ENCODE results near the gene DLAT.

DLAT gene

GRCh38 chr11:112103446-112103845 lies 78.2 kb downstream of the DLAT start:
- no peak for TF ChIP-seq CTCF (IDR thresholded peaks at IDR 0.05; ENCODE audit: borderline replicate concordance, insufficient read depth, low read depth, low read length)
- no peak overlapping the region for H3K4me3 ChIP-seq (ENCODE audit: low read depth, low read length)

DNA sequence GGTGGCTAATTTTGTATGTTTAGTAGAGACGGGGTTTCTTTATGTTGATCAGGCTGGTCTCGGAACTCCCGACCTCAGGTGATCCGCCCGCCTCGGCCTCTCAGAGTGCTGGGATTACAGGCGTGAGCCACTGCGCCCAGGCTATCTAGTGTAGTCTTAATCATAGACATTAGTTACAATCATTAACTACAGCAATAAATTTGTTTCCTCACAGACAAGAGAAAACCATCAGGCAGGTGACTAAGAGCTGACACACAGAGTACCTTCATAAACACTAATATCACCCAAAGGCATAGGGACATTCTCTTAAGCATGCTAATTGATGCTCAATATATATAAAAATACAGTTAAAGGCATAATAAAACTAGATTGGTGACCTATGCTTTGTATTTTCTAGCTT lies 80.9 kb downstream of the DLAT start:
- no peak overlapping the region for H3K4me3 ChIP-seq (ENCODE audit: low read depth, low read length)
- TF ChIP-seq CTCF (IDR thresholded peaks at IDR 0.05; ENCODE audit: borderline replicate concordance, insufficient read depth, low read depth, low read length) = no peak
